HG03280 (cell line): ENCODE data around the gene C9.
A peak's percentile ranks its signal among the peaks of the same experiment; 100 is the strongest.
"Not testable (repeated sequence)": the region's sequence is repeated elsewhere in the genome, so short reads cannot be mapped to it uniquely, and the experiment has no call there.

Experiments
- ATAC-seq: cut with Tn5 transposase; IDR thresholded peaks from one replicate; pipeline ENCODE4 v1.9.1; 2021; ENCODE audit warnings: mild to moderate bottlenecking, moderate library complexity; ENCODE audit not compliant: unreplicated experiment

C9 gene

DNA sequence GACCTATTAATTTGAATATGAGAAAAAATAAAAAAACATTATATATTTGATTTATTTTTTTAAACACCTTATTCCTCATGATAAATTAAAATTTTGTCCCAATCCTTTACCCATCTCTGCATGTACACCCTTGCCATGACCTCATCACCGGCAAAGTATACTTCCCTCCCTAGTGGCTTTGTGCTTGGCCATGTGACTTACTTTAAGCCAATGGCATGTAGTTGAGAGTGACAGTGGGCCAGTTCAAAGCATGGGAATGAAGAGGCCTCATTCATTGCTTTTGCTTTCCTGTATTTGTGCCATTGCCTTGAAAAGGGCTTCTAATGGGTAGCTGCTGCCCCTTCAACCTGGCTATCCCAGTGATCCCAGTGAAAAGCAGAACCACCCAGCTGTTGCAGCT, 31.2 kb downstream of the C9 start:
- ATAC-seq: no peak

DNA sequence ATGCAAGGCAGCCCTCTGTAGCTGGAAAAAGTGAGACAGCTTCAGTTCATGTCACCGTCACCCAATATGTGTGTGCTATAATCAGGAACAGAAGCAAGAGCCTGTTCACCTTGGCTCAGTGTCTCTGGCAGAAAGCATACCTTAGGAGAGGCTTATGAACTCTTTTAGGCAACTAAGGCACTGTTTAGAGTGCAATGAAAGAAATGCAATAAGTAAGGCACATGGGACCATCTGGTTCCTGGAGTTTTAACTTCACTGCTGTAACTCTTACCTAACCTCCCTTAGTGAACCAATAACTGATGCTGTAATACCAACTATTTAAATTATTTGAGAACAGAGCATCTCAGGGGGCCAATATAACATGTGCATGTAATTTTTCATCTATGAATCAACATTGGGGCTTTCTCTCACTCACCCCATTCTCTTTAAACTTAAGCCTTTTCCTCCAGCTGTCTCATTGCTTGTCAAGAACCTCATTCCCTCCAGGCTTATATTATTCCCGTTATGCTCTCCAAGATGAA, 32.4 kb downstream of the C9 start:
- no peak for ATAC-seq

DNA sequence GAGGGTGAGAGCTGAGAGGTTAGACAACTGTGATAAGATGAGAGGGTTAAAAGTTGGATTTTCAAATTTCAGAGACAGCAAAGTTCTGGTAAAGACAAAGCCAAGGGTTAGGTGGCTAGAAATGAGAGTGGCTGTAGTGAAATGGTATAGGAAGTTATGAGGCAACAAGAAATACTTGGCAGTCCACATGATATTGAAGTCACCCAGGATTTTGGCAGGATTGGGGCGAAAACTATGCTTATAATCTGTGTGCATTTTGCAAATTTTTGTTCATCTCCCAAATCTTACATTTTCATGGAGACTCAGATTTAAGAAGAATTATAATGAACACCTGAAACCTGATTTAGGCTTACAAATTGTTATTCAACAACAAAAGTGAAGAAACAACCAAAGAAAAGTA, 35.6 kb downstream of the C9 start:
- ATAC-seq: no peak

DNA sequence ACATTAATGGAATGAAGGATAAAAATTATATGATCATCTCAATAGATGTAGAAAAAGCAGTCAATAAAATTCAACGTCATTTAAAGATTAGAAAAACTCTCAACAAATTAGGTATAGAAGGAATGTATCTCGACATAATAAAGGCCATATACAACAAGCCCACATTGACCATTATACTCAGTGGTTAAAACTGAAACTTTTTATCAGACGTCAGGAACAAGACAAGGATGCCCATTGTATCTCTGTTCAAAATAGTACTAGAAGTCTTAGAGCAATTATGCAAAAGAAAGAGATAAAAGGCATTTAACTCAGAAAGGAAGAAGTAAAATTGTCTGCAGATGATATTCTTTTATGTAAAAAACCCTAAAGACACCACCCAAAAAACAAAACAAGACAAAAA, 40.8 kb downstream of the C9 start:
- no peak for ATAC-seq

DNA sequence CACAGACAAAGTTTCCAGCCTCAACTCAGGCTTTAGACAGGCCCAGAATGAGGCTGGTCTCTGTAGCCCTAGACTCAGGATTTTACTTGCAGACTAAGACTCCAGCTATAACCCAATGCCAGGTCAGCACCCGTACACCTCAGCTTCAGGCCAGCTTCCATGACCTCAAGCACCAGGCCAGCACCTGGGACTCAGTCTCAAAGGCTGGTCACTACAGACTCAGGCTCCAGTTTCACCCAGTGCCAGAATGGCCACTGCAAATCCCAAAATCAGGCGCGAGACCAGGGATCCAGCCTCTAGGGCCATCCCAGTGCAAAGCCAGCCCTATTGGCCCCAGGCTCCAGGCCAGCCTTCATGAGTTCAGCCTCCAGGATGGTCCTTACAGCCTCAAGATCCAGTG, 44.9 kb downstream of the C9 start:
- no peak for ATAC-seq

DNA sequence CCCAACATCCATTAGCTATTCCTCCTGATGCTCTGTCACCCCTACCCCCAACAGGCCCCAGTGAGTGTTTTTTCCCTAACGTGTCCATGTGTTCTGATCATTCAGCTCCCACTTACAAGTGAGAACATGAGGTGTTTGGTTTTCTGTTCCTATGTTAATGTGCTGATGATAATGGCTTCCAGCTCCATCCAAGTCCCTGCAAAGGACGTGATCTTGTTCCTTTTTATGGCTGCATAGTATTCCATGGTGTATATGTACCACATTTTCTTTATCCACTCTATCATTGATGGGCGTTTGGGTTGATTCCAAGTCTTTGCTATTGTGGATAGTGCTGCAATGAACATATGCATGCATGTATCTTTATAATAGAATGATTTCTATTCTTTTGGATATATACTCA, 47.8 kb downstream of the C9 start:
- ATAC-seq: not testable (repeated sequence)

DNA sequence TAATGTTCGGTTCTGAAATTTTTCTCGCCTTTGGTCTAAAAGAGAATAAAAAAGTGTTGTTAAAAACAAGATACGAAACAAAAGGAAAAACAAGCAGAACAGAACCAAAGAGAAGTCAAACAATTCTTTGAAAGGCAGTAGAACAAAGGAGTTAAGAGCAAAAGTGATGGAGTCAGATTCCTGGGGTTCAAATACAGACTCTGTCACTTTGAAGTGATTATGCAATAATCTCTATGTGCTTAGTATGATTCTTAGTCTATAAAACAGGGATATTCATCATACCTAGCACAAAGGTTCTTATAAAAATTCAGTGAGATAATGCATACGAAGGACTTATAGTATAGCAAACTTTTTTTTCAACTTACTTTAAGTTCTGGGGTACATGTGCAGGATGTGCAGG, 48.3 kb downstream of the C9 start:
- no peak for ATAC-seq

DNA sequence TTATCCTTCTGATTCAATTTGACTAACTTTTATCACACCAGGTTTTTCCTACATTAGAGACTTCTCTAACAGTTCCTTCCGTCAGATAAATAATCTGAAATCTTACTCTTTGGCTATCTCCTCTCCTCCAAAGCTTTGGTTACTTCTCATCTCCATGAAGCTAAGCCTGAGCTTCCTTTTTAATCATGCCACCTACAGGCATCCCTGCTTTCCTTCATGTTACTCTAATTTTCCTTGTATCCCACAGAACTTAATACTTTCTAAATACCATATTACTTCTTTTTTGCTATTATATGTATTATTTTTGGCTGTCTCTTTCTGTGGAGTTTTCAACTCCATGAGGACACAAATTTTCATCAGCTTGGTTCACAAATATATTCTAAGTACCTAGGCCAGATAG, 49.7 kb downstream of the C9 start:
- no peak for ATAC-seq

DNA sequence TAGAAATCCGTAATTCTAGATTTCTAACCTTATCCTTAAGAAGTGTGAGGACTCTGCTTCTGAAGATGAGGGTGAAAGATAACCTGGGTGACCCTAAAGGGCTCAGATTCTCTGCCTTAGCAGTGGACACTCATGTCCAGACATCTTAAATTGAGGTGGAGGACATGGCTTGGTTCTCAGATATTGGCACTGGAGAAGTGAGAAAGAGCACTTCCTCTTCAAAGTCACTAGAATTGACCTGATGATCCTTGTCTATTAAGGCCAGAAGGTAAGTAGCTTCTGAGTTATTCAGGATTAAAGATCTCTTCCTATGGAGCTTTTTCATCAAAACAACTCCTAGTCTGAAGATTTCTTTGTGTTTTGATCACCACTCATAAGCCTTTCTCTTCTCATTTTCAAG, 54.8 kb downstream of the C9 start:
- no peak for ATAC-seq

DNA sequence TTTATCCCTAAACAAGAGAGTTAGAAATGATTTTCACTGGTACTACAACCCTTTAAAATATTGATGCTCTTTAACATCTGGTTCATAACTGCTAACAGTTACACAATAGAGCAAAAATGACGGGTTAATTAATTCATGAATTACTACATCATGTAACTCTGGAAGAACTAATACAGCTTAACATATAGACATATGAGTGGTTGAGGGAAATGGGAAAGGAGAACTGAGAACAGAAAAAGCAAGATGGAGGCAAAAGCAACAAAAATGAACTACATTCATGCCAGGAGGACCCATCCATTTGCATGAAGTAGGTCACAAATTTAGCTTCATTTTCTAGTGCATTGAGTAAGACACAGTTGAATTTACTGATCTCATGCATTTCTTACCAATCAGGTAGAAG, 61.8 kb downstream of the C9 start:
- ATAC-seq: peak; percentile 66

DNA sequence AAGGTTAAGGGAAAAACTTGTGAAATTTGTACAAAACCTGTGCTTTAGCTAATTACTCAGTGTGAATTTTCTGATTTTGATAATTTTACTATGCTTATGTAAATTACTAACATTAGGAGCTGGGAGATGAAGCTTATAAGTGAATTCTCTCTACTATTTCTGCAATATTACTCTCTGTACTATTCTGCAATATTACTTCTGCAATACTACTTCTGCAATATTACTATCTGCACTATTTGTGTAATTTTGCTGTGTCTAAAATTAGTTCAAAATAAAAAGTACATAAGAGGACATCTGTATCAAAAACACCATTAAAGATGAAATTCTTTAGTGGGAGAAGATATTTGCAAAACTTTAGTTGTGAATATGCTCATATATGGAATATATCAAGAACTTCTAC, 62.9 kb downstream of the C9 start:
- no peak for ATAC-seq

DNA sequence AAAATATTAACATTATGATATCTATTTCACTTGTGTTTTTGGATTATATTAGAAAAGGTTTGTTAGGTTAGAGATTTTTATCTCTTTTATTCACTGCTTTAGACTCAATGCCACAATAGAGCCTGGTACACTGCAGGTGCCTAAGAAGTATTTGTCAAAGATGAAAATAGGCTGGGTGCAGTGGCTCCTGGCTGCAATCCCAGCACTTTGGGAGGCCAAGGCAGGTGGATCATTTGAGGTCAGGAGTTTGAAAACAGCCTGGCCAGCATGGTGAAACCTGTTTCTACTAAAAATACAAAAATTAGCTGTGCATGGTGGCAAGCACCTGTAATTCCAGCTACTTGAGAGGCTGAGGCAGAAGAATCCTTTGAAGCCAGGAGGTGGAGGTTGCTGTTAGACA, 64.3 kb downstream of the C9 start:
- ATAC-seq: no peak

DNA sequence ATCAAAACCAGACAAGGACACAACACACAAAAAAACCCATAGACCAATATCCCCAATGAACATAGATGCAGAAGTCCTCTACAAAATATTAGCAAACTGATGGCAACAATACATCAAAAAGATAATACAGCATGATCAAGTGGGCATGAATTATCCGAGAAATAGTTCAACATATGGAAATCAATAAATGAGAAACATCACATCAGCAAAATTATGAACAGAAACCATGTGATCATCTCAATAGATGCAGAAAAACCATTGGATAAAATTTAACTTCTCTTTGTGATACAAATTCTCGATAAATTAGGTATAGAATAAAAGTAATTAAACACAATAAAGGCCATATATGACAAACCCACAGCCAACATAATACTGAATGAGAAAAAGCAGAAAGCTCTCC, 69.6 kb downstream of the C9 start:
- ATAC-seq: no peak

DNA sequence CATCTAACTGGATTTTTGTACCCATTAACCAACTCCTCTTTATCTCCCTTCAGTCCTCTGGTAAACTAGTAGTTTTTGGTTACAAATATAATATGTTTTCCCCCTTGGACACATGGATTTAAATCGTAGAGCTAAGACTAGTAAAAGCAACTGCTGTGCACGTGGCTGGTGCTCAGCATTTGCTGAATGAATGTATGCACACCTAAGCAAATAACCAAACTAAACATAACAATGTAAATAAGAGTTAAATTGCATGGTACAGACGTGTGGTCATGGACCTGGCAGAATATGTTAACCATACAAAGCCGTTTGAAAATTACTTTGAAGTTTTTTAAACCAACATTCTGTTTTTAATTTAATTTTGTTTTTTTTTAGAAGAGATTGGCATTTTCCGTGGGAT, 79.7 kb downstream of the C9 start:
- ATAC-seq: no peak

DNA sequence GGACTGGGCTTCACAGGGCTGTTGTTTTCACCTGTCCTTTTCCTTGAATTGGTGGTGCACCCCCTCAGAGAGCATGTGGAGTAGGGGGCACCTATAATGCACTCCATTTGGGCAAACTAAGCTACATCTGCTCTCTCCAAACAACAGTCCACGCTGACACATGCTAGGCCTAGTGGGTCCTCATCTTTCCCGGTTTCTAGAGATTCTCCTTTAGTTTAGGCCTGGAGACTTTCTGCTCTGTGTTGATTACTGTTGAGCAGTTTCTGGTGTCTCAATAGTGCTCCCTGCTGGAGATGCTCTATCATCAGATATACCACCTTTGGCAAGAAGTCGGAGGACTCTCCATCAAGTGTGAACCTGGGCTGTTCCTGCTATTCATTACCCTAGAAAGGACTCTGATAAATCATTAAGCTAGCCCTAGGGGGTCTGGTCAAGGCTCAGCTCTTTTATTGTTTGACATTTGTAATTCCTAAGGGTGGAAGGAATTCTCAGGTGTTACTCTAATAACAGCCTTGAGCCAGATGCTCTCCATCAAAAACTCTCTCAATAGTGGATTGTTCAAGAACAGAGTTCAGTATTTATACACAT, 81.0 kb downstream of the C9 start:
- peak; percentile 92 for ATAC-seq

DNA sequence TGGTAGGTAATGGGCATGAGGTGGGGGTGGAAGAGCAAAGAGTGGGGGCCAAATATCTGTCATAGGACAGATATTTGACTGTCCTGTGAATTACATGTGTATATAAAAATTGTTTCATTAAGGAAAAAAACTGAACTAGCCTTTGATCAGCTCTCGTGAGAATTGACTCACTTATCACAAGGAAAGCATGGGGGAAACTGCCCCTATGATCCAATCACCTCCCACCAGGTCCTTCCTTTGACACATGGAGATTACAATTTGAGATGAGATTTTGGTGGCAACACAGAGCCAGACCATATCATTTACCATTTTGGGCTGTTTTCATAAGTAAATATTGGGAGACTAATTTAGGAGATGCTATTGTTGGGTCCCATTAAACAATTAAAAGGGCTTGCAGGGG, 81.7 kb downstream of the C9 start:
- no peak for ATAC-seq

DNA sequence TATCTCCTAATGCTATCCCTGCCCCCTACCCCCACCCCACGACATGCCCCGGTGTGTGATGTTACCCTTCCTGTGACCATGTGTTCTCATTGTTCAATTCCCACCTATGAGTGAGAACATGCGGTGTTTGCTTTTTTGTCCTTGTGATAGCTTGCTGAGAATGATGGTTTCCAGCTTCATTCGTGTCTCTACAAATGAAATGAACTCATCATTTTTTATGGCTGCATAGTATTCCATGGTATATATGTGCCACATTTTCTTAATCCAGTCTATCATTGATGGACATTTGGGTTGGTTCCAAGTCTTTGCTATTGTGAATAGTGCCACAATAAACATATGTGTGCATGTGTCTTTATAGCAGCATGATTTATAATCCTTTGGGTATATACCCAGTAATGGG, 88.4 kb downstream of the C9 start:
- ATAC-seq: not testable (repeated sequence)

DNA sequence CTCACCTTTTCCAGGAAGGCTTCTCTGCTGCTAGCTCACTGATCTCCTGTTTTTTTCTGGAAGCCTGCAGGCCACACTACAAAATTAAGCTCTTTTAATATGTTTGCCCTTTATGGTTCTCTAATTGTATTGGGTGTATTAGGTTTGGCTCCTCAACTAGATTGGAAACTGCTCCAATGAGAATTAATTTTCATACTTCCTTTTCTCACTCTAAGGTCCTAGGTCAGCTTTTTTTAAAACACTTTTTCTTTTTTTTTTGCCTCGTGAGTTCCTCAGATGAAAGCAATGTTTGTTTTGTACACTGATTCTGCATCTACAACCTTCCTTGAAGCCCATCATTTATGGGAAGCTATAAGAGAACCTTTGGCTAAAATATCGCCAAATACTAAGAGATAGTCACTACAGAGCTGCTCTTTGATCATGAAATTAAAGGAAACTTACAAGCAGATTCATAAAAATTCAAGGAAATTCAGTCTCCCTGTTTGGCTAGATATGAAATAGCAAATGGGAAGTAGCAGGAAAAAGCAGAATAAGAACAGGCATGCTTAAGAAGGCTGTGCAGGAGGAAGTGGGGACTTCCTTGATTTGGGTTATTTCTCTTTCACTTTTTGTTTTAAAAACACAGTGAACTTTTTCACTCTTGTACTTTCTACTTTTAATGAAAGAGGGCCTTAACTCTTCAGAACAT, 89.8 kb downstream of the C9 start:
- peak; percentile 90 for ATAC-seq

DNA sequence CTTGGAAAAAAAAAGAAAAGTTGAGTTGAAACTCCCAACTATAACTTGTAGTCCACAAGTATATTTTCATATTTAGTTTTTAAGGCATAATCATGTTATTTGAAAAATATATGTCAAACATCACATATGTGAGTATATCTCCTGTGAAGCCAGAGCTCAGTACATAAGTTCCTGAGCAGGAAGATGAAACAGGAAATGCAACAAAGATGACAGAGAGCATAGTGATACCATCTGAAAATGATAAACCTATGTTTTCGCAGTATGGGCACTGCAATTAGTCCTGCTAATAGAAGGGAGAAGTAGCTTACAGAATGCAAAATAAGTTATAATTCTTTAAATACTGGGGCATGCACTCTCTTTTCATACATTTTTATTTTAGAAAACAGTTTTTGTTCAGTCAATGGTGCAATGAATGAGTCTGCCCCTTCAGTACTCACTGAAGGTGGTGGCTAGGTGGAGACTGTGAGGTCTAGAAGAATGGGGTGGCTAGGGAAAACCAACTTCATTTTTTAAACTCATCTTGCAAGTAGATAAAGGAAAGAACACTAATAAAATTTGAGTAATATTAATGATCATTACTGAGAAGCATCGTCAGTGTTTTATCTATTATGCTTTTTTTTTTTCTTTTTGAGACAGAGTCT, 90.9 kb downstream of the C9 start:
- ATAC-seq: no peak

DNA sequence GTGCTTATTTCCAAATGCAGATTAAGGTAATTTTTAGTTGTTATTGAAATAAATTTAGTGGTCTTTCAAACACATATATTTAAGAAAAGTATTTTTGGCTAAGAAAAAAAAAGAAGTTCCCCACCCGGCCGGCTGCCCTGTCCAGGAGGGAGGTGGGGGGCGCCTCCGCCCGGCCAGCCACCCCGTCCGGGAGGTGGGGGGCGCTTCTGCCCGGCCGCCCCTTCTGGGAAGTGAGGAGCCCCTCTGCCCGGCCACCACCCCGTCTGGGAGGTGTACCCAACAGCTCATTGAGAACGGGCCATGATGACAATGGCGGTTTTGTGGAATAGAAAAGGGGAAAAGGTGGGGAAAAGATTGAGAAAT, 91.4 kb downstream of the C9 start:
- not testable (repeated sequence) for ATAC-seq

DNA sequence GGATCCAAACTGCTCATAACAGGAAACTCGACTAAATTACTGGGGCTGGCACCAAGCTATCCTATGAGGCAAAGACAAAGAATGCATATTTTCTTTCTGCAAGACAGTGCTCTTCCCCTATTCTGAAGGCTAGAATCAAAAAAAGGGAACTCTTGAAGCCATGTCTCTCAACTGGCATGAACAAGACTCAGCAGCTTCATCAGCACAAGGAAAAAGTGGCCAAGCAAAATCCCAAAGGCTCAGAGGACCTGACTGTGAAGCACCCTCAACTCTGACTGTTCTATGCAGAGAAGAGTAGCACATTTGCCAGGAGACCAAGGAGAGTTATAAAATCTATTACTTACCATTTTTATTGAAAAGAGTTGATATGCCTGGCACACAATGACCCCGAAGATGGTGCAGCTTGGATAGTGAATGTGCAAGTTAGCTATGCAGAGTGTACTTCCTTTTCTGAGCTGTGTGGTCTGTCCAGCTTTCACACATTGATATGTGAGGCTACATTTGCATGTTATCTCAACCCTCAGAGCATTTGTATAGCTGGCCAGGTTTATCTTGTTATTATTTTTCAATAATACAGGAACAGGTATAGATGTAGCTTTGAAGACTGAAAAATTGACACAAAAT, 94.0 kb downstream of the C9 start:
- peak; percentile 65 for ATAC-seq

DNA sequence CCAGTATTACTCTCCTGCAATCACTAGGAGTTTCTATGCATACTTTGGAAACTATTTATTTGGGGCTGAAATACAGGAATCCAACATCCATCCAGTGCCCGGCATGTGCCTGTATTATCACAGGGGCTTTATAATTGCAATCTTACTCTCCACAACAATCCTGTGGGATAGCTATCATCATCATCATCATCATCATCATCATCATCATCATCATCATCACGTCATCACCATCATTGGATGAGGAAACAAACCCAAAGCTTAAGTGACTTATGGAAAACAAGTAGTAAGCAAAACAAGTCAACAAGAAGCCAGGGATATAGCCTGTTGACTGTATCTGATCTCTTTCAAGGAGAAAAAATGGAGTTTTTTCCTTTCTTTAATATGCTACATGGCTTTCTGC, 97.1 kb downstream of the C9 start:
- no peak for ATAC-seq
